GM18907 (cell line): Measurements from ENCODE around the gene DPY30.

Source experiments
- ATAC-seq: cut with Tn5 transposase; IDR thresholded peaks from one replicate; pipeline ENCODE4 v1.9.1; 2021; ENCODE audit warnings: mild to moderate bottlenecking, moderate library complexity; ENCODE audit not compliant: unreplicated experiment

The DPY30 gene

GRCh38 chr2:32010280-32010669 is 29.3 kb downstream of the DPY30 start:
- peak; percentile 64 for ATAC-seq

- ATAC-seq: peak; percentile 30
Measured at GRCh38 chr2:32009516-32010256, 29.9 kb downstream of the DPY30 start.

GRCh38 chr2:32008805-32009515 is 30.6 kb downstream of the DPY30 start:
- no peak for ATAC-seq

DNA sequence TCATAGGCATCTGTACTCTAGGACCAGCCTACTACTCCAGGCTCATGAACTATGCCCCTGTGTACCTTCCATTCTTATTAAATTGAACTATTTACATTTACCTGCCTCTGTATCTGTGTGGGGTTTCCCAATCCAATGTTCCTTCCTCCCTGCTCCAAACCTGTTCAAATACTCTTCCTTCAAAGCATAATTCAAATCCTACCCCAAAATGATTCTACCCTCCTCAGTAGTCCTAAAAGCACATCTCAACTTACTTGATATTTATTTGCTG is 32.5 kb downstream of the DPY30 start:
- no peak for ATAC-seq

DNA sequence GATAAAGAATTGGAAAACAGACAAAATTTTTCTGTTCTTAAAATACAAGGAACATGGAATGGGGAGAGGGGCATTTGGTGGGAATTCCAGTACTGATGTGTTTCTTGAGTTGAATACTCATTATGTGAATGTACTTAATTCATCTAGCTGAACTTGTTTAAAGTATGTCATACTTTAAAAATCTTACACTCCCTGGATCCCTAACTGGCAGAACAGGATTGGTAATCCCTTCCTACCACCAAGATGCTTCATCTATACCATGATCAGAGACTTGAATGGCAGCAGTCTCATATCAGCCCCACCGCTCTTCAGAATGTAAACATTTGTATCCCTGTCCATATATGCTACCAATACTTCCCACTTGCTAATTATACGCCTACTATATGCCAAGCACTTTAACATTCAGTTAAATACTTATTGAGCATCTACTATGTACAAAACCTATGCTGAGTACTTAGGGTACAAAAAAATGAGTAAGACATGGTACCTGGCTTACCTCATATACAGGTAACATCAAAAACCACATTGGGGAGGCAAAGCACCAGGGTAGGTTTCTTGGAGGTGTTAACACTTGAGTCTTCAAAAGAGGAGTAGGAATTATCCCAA is 34.1 kb downstream of the DPY30 start:
- ATAC-seq: no peak

DNA sequence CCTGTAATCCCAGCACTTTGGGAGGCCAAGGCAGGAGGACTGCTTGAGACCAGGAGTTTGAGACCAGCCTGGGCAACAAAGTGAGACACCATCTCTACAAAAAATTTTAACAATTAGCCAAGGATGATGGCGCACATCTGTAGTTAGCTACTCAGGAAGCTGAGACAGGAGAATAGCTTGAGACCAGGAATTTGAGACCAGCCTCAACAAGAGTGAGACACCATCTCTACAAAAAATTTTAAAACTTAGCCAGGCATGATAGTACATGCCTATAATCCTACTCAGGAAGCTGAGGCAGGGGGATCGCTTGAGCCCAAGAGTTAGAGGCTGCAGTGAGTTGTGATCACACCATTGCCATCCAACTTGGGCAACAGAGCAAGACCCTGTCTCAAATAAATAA is 35.8 kb downstream of the DPY30 start:
- no peak for ATAC-seq

GRCh38 chr2:32002406-32002805 is 37.2 kb downstream of the DPY30 start:
- ATAC-seq: no peak

GRCh38 chr2:31999438-31999837 is 40.2 kb downstream of the DPY30 start:
- no peak for ATAC-seq

- no peak for ATAC-seq
Measured at GRCh38 chr2:31998731-31999383, 40.7 kb downstream of the DPY30 start.

DNA sequence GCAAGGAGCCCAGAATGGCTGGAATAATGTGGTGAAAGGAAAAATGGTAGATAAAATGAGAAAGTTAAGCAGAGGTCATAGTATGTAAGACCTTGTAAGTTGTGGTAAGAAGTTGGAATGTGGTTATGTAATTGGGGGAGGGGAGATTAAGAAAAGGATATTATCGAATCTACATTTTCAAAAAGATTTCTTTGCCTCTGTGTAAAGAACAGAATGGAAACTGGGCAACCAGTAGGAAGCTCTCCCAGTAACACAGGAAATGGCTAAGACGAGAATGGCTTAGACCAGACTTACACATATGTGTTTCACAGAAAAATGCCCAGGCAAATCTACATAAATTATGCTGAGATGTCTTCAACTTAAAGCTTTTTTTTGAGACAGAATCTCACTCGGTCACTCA is 42.0 kb downstream of the DPY30 start:
- peak; percentile 63 for ATAC-seq

DNA sequence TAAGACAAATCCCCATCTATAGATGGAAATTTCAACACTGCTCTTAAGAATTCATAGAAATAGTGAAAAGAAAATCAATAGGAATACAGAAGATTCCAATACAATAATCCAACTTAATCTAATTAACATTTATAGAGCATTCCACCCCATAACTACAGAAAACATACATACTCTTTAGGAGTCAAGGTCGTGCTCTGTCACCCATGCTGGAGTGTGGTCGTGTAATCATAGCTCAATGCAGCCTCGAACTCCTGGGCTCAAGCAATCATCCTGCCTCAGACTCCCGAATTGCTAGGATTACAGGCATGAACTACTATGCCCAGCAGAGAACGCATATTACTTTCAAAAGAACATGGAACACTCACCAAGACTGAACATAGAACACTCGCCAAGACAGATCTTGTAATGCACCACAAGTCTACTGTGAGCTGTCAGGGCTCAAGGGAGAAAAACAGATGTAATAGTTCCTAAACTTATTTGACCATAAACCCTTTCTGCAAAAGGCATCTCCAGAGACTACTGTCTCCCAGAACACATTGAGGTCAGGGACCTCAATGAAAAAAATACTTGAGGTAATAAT is 42.9 kb downstream of the DPY30 start:
- ATAC-seq: no peak

DNA sequence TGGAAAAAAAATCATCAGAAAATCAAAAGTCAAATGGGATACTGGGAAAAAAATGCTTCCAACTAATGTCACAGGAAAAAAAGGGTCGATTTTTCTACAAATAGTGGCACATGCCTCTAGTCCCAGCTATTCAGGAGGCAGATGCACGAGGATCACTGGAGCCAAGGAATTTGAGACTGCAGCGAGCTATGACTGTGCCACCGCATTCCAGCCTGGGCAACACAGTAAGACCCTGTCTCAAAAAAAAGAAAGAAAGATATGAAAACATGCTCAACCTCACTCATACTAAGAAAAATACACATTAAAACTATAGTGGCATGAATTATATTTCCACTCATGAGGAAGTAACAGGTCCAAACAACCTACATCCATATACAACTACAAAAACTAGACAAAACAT is 46.7 kb downstream of the DPY30 start:
- ATAC-seq: no peak

GRCh38 chr2:31992025-31992579 is 47.5 kb downstream of the DPY30 start:
- no peak for ATAC-seq

- no peak for ATAC-seq
Measured at GRCh38 chr2:31989946-31990345, 49.7 kb downstream of the DPY30 start.

DNA sequence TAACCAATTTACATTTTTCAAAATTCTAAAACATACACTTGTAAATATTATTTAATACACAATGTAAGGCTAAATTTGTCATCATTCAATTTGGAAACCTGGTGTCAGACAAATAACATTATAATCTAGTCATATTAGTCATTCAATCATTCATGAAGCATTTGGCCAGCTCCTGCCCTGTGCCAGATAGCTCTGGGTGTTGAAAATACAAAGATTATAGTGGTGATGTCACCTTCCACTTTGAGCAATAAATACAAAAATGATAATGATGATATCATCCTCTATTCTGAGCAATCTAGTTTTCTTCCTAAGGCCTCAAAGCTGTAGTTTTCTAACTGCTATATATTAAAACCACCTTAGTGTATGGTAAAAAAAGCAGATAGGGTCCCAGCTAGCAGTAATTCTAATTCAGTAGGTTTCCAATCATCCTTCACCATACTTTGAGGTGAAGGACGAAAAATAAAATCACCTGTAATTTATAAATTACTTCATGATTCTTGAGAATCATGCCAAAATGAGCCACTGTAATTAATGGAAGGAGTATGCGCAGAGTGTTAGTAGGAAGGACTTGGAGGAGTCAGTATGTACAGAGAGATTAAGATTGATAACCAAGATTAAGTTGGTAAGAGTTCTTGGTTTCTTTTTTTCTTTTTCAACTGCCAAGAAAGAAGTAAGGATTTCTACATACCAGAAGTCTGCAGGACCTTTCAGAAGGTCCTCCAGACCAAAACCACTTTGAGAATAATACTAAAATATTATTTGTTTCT is 52.0 kb downstream of the DPY30 start:
- ATAC-seq: no peak

GRCh38 chr2:31986906-31987305 is 52.7 kb downstream of the DPY30 start:
- no peak for ATAC-seq

DNA sequence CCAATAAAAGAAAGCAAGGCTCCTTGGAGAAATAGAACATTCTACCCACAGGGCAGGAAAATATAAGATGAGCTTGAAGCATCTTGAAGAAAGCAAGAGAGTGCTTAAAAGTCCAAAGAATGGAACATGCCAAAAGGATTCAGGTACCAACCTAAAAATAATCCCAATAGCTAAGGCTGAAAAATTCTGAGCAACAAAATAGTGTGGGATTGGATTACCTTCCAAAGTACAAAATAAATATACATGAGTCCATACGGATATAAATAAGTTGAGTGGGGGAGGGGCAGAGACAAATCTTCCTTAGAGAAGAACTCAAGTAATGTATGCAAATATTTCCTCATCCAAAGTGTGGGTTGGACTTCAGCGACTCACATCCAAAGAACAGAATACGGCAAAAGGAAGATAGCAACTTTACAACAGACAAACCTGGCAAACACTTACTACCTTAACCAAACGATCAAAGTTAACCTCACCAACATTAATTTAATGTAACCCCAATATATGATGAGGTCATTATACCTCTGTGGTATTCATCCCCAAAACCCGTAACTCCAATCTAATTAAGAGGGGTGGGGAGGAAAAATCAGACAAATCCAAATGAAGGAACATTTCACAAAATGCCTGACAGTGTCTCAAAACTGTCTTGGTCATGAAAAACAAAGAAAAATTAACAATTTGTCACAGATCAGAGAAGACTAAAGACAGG is 55.7 kb downstream of the DPY30 start:
- no peak for ATAC-seq

DNA sequence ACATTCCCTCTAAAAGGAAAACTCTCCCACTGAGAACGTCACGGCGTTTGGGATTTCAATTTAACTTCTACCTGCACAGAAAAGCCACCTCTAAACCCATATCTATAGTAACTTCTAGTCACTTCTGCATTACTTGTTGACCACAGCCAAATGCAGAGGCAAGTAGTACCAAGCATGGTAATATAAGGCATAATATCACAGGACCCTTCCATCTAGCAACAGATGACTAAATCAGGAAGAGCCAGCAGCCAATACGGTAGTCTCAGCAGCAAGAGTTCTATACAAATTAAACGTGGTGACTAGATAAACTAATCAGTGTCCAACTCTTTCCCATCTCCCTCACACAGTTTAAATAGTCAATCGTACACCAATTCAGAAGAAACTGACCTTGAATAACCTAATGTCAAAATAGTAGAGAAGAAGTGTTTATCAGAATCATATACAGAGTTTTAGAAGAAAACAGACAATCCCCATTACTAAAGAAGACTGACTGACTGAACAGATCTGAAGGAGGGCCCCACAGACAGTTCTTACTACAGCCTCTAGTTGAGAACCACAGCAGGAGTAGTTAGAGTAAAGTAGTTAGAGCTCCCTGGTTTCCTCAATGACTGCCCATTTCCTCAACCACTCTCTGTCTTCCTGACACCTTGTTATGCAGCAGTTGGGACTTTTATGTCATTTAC is 58.8 kb downstream of the DPY30 start:
- ATAC-seq: peak; percentile 99

- ATAC-seq: no peak
Measured at GRCh38 chr2:31979956-31980355, 59.6 kb downstream of the DPY30 start.
